Epithelial cell of proximal tubule (primary cell): ENCODE measurements around the gene AQP9. TPM values are rescaled to one million over a fixed set of nuclear protein-coding genes. Genes with fewer than 3 reads are reported as not detected.
"Not testable (repeated sequence)": the region's sequence is repeated elsewhere in the genome, so short reads cannot be mapped to it uniquely, and the experiment has no call there.

Experiments used
- DNase-seq: peaks from one replicate; pipeline ENCODE4 v3.0.0-alpha.2; 2011; ENCODE audit warnings: low read depth
- H3K4me3 ChIP-seq: 2 replicates; pipeline ENCODE4 v1.5.1; 2011; ENCODE audit warnings: low read depth, mild to moderate bottlenecking, low read length
- total RNA-seq: library from RNA; depleted of rRNA; stranded (reverse); fragments of >200 nt; gene quantifications from 2 replicates; pipeline ENCODE4 v1.2.3, GENCODE V29; 2015
- TF ChIP-seq, protein P1 (sequence below): conservative IDR thresholded peaks from 2 replicates; pipeline ENCODE4 v1.5.1; 2012; ENCODE audit warnings: low read depth, mild to moderate bottlenecking, low read length

Gene AQP9
- total RNA-seq, 1 donor from 2014 or later, result not detected

DNA sequence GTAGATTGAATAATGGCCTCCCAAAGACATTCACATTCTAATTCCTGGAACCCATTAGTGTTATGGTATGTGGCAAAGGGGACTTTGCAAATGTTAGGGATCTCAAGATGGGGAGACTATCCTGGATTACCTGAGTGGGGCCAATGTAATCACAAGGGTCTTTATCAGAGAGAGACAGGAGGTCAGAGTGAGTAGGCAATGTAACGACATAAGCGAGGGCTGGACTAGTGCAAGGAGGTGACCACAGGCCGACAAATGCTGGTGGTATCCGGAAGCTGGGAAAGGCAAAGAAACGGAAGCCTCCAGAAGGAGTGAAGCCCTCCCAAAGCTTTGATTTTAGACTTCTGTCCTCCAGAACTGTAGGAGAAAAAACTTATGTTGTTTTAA, 26.5 kb upstream of the AQP9 start:
- TF ChIP-seq, protein P1, sequence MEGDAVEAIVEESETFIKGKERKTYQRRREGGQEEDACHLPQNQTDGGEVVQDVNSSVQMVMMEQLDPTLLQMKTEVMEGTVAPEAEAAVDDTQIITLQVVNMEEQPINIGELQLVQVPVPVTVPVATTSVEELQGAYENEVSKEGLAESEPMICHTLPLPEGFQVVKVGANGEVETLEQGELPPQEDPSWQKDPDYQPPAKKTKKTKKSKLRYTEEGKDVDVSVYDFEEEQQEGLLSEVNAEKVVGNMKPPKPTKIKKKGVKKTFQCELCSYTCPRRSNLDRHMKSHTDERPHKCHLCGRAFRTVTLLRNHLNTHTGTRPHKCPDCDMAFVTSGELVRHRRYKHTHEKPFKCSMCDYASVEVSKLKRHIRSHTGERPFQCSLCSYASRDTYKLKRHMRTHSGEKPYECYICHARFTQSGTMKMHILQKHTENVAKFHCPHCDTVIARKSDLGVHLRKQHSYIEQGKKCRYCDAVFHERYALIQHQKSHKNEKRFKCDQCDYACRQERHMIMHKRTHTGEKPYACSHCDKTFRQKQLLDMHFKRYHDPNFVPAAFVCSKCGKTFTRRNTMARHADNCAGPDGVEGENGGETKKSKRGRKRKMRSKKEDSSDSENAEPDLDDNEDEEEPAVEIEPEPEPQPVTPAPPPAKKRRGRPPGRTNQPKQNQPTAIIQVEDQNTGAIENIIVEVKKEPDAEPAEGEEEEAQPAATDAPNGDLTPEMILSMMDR, result no peak
- DNase-seq, result no peak
- no peak overlapping the region for H3K4me3 ChIP-seq

DNA sequence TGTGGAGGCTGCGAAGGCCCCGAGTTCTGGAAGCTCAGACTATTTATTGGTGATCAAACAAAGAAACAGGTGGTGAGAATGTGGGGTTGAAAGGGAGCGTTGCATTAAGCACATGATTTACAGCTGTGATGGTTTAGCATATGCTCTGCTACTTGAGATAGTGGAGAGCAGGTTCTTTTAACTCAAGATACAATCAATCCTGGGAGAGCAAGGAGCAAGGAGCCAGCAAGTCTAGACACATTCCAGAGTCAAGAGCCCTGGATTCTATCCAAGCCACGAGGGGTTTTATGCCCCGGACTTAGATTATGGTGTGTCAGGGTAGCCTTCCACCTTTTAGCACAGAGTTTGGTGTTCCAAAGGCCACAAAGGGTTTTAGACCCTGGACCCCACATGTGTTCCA, 24.8 kb upstream of the AQP9 start:
- DNase-seq, result not testable (repeated sequence)

DNA sequence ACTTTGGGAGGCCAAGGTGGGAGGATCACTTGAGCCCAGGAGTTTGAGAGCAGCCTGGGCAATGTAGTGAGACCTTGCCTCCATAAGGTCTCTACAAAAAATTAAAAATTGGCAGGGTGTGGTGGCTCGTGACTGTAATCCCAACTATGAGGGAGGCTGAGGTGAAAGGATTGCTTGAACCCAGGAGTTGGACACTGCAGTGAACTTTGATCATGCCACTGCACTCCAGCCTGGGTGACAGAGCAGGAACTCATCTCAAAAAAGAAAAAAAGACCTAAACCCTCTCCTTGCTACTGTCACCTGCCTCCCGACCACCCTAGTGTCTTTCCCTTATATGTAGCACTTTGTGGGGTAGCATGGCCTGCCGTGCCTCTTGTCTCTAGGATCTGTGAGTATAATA, 23.8 kb upstream of the AQP9 start:
- no peak for DNase-seq
- TF ChIP-seq, protein P1, result no peak
- no peak overlapping the region for H3K4me3 ChIP-seq

More for the DNA sequence above, 24.8 kb upstream of the AQP9 start:
- not testable (repeated sequence) for H3K4me3 ChIP-seq

DNA sequence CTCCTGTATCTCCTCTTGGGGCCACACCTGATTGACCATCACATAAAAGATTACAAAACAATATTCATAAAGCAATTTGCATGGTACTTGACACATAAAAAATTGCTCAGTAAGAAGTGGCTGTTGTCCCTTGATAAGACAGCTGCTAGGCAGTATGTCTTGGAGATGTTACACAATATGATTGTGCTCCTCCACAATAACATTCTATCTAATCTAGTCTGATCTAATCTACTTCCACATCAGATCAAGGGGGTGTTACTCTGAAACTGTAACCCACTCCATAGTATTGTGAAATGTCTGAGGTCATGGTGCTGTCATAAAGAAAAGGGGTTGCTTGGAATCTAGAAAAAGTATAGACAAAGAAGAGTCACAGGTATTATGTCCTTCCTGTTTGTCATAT, 23.4 kb upstream of the AQP9 start:
- DNase-seq, result no peak
- TF ChIP-seq, protein P1, result no peak

DNA sequence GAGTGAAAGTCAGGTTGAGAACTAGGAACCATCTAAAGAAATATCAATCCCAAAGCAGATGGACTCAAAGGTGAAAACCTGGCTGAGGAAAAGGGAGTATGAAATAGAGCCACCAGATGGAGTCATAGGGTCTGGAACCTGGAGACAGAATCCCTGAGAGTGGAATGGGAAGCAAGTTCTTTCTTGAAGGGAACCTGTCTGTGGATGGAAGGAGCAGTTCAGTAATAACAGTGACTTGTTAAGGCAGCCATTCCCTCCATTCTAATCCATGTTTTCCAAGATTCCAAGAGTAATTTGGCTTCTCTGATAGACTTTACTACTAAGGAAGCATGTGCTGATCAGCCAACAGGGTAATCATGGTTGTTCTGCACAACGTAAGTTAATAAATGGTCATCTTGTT, 22.5 kb upstream of the AQP9 start:
- TF ChIP-seq, protein P1, result peak; percentile 72
- DNase-seq, result no peak
- no peak overlapping the region for H3K4me3 ChIP-seq

More for the DNA sequence above, 23.4 kb upstream of the AQP9 start:
- no peak overlapping the region for H3K4me3 ChIP-seq

DNA sequence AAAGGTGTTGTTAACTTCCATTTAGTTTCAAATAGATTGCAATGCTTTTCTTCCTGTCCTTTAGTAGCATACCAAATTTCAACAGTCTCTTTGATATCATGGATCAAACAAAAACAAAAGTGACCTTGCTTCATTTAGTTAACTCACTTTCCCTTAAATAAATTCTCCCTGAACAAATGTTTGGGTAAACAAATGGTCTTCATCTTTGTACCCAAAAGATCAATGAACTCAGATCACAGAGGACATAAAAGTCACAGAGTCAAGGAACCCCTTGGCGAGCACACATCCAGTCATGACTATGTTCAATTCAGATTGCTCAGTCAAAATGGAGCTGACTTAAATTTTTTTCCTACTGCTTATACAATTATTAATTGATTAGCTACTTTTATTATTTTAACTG, 20.6 kb upstream of the AQP9 start:
- TF ChIP-seq, protein P1, result no peak
- no peak for DNase-seq

DNA sequence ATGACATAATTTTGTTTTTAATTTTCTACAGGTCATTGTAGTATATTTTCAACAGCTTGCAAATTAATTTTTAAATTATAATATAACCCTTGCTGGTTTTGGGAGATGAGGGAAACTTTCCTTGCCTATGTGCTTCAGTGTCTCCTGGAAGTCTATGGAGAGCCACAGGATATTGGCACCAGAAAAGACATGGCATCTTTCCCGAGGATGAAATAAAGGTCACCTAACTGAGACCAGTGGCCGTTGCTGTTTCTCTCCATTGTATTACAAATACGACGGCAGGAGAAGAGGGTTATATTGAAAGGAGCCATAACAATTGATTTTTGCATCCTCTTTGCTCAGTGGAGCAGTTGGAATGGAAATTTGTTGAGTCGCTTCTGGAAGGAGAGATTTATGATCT, 19.9 kb upstream of the AQP9 start:
- no peak for DNase-seq
- H3K4me3 ChIP-seq, result no peak overlapping the region
- TF ChIP-seq, protein P1, result no peak

More for the DNA sequence above, 20.6 kb upstream of the AQP9 start:
- H3K4me3 ChIP-seq, result no peak overlapping the region

DNA sequence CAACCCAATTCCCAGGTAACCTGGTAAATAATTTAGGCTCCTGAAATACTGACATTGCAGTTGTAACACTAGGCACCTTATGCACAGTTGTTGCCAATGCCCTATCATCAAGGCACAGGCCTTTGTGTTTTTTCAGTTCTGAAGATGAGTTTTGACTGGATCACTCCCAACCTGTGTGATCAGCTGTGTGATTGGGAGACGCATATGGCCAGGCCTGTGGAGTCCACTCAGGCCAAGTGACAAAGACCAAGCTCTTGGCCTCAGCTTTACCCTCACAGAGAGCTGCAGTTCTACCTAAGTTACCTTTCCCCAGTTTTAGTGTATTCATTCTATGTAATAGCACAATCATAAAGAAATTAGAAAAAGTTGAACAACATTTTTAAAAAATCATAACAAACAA, 19.2 kb upstream of the AQP9 start:
- H3K4me3 ChIP-seq, result no peak overlapping the region
- TF ChIP-seq, protein P1, result no peak
- no peak for DNase-seq
